Uterus (tissue), 4 donors: Measurements from ENCODE around the gene PAH. TPM values are rescaled to one million over a fixed set of nuclear protein-coding genes. Genes with fewer than 3 reads are reported as not detected.

ENCODE experiments used
- DNase-seq, 2 donors: peaks; one replicate each; pipeline ENCODE4 v3.0.0-alpha.2; 2019 to 2020
- H3K27ac ChIP-seq, 2 donors: fragments of 200-600 bp; sonication (generic); 1 replicate in 1 of 2; 2 replicates in 1 of 2; pipeline ENCODE4 v1.5.1; 2016 to 2018
- H3K27me3 ChIP-seq, 2 donors: fragments of 200-600 bp; sonication (generic); one replicate each; pipeline ENCODE4 v1.5.1; 2018 to 2019; ENCODE audit warnings: control low read depth in 1 of 2
- H3K36me3 ChIP-seq, 2 donors: fragments of 200-600 bp; sonication (generic); one replicate each; pipeline ENCODE4 v1.5.1; 2019; ENCODE audit warnings: control low read depth in 1 of 2
- H3K4me1 ChIP-seq, 2 donors: fragments of 200-600 bp; sonication (generic); one replicate each; pipeline ENCODE4 v1.5.1; 2018 to 2019; ENCODE audit warnings: control low read depth in 1 of 2
- H3K4me3 ChIP-seq, 2 donors: fragments of 200-600 bp; sonication (generic); 1 replicate in 1 of 2; 2 replicates in 1 of 2; pipeline ENCODE4 v1.5.1; 2018 to 2019; ENCODE audit warnings: mild to moderate bottlenecking in 1 of 2
- H3K9me3 ChIP-seq, 2 donors: fragments of 200-600 bp; sonication (generic); one replicate each; pipeline ENCODE4 v1.5.1; 2019; ENCODE audit warnings: control low read depth in 1 of 2
- POLR2A ChIP-seq, 2 donors: fragments of 450-650 bp; IDR thresholded peaks; one replicate each; pipeline ENCODE4 v1.6.1; 2016; ENCODE audit warnings: antibody characterized with exemption in 2 of 2, mild to moderate bottlenecking in 1 of 2, moderate library complexity in 1 of 2
- intact Hi-C: fragments of 100-400 bp; cut with DNase I; formaldehyde crosslinking; loops from one replicate; pipeline ENCODE4 v1.15.1; 2023; ENCODE audit warnings: low total_unique reads
- total RNA-seq, 4 donors: library from RNA; depleted of rRNA in 3 of 4; stranded (reverse); fragments of >200 nt in 3 of 4; gene quantifications; one replicate each; pipeline versions ENCODE4 v1.1.0 to v1.2.4, GENCODE V29; 2014 to 2023
- TF ChIP-seq, protein P1 (sequence below), 4 experiments: fragments of 200-600 bp in 2 of 4; fragments of 450-650 bp in 2 of 4; sonication (generic) in 2 of 4; IDR thresholded peaks; one replicate each; pipeline ENCODE4 v1.5.1; 2016 to 2019; ENCODE audit warnings: antibody characterized with exemption in 4 of 4, mild to moderate bottlenecking in 2 of 4, moderate library complexity in 1 of 4
- donor health status: DM: yes; HTN: yes; CAD: no.

The PAH gene
- total RNA-seq, 4 donors from 2014 or later = 0.18 TPM; not detected in 3

DNA sequence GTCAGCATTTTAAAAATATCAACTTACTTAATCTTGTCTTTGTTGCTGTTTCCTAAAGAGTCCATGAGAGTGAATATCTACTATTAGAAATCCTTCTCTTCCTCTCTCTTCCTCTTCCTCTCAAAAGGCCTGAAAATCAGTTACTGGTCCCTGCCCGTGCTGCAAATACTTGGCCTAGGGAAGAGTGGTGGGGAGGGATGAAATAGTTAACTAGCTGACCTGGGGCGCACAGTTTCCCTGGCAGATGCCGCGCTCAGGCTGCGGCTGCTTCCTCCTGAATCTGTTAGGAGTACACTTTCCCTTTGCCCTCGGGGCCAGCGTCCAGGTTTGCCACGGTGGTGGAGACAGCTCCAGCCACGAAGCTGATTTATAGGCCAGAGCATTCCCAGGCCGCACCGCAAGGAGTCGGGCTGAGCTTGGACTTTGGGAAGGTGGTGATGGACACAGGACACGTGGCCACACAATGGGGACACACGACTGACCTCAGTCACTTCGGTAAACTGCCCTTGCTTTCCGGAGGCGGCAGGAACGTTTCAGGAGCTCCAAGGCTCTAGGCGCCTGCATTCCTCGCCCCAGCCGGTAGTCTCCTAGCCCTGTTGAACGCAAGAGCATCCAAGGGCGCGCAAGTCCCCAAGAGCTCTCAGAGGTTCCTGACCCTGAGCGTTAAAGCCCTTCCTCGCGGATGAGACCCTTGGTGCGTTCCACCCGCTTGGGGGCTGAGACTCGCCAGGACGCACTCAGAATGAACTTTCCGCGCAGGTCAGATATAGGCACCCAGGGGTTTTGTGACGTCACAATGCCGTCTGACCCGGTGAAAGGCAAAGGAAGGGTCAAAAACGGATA lies 33.3 kb upstream of the PAH start:
- Histone ChIP-seq H3K4me3 (no peak overlapping the region), H3K36me3 (no peaks in the 10 kb centered on the region), H3K27me3 (peaks cover 0 to 28% of the 10 kb centered on the region in 2 donors), H3K27ac (no peak overlapping the region), H3K9me3 (no peaks in the 10 kb centered on the region), H3K4me1 (no peaks in the 10 kb centered on the region)
- intact Hi-C loops = no loop called here
- DNase-seq = no peak
- TF ChIP-seq, protein P1, sequence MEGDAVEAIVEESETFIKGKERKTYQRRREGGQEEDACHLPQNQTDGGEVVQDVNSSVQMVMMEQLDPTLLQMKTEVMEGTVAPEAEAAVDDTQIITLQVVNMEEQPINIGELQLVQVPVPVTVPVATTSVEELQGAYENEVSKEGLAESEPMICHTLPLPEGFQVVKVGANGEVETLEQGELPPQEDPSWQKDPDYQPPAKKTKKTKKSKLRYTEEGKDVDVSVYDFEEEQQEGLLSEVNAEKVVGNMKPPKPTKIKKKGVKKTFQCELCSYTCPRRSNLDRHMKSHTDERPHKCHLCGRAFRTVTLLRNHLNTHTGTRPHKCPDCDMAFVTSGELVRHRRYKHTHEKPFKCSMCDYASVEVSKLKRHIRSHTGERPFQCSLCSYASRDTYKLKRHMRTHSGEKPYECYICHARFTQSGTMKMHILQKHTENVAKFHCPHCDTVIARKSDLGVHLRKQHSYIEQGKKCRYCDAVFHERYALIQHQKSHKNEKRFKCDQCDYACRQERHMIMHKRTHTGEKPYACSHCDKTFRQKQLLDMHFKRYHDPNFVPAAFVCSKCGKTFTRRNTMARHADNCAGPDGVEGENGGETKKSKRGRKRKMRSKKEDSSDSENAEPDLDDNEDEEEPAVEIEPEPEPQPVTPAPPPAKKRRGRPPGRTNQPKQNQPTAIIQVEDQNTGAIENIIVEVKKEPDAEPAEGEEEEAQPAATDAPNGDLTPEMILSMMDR (IDR thresholded peaks at IDR 0.05) = no peak
- TF ChIP-seq POLR2A (IDR thresholded peaks at IDR 0.05) = no peak

DNA sequence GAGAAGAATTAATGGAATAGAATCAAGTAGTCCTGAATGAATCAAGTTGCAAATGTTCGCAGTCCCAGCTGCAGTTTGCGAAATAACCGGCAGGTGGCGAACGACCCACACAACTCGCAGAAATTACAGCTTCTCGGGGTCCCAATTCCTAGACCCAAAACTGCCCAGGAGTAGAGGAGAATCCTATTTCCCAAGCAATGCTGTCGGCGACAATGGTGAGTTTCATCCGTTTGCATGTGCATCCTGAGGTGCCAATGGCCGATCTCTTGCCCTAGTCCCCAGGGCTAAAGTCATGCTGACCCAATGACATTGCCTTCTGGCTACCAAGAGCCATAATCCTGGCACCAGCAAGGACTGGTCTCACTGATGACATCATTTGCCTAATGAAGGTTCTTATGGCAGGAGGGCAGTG lies 31.9 kb upstream of the PAH start:
- H3K4me3 ChIP-seq = no peak overlapping the region
- no peaks in the 10 kb centered on the region for H3K4me1 ChIP-seq
- TF ChIP-seq, protein P1 (IDR thresholded peaks at IDR 0.05) = peak; percentile 24 to 66 (median 42)
- TF ChIP-seq POLR2A (IDR thresholded peaks at IDR 0.05) = no peak
- no peaks in the 10 kb centered on the region for H3K36me3 ChIP-seq
- intact Hi-C loops = no loop called here
- no peak overlapping the region for H3K27ac ChIP-seq
- no peak for DNase-seq
- H3K27me3 ChIP-seq = peaks cover 0 to 25% of the 10 kb centered on the region in 2 donors
- no peaks in the 10 kb centered on the region for H3K9me3 ChIP-seq

DNA sequence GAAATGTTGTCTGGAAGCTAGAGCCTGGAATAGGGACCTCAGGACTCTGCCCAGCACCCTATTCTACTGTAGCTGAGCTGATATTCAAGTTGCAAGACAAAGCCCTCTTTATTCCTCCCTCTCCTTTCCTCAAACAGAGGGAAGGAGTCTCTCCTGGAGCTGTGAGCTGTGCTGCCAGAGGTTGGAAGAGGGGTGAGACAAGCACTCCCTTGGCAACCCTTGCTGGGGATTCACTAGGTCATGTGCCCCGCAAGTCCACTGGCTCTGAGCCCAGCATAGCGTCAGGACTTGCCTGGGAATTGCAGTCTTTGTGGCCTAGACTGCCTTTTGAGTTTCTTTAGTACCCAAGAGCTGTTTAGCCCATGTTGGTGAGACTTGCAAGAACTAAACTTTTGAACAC lies 29.0 kb upstream of the PAH start:
- Histone ChIP-seq H3K4me3 (no peak overlapping the region), H3K36me3 (no peaks in the 10 kb centered on the region), H3K9me3 (no peaks in the 10 kb centered on the region), H3K27ac (no peak overlapping the region), H3K27me3 (peaks cover 0 to 3% of the 10 kb centered on the region in 2 donors), H3K4me1 (no peaks in the 10 kb centered on the region)
- TF ChIP-seq, protein P1 (IDR thresholded peaks at IDR 0.05) = no peak
- no peak for TF ChIP-seq POLR2A (IDR thresholded peaks at IDR 0.05)
- intact Hi-C loops = no loop called here
- DNase-seq = no peak

DNA sequence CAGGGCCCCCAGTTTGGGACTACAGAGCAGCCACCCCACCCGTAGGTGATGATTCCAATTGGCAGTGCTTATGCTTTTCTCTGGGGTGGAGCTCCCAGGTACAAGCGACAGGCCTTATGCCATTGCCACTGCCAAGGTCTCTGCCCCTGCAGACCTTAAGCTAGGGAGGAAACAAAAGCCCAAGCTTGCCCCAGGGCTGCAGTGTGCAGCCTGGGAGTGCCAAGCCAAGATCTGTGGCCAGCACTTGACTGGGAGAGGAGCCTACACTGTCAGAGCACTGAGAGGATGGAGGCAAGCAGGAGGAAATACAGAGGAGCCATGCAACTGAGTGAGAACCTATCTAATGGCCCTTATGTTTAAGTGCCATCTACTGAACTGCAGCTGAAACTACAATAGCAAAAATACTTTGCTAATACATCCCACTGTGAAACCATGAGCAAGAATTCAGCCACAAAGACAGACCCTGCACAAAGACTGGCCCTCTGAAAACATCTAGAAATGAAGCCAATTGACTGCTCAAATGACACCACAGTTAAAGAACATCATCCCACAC lies 22.7 kb upstream of the PAH start:
- H3K27ac ChIP-seq = no peak overlapping the region
- no peak for DNase-seq
- no peak overlapping the region for H3K4me3 ChIP-seq
- no peaks in the 10 kb centered on the region for H3K4me1 ChIP-seq
- no peaks in the 10 kb centered on the region for H3K36me3 ChIP-seq
- H3K9me3 ChIP-seq = no peaks in the 10 kb centered on the region
- no peaks in the 10 kb centered on the region for H3K27me3 ChIP-seq
- no peak for TF ChIP-seq POLR2A (IDR thresholded peaks at IDR 0.05)
- TF ChIP-seq, protein P1 (IDR thresholded peaks at IDR 0.05) = no peak
- intact Hi-C loops = no loop called here

DNA sequence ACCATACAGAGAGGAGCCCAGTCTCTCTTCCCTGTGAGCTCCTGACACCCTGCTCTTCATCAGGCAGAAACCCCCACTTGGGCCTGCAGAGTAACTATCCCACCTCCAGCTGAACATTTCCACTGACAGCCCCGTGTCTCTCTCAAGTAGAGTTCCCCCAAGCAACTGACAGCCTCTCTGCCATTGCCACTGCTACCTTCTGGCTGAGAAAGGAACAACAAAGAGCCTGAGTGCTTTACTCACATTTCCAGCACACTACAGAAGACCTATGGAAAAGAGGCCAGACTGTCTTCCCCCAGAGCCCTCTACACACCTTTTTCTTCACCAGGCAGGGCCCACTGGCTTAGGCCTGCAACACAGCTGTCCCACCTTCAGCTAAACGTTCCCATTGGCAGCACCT lies 22.0 kb upstream of the PAH start:
- TF ChIP-seq, protein P1 (IDR thresholded peaks at IDR 0.05) = no peak
- TF ChIP-seq POLR2A (IDR thresholded peaks at IDR 0.05) = no peak
- DNase-seq = no peak

More for the DNA sequence above, 22.0 kb upstream of the PAH start:
- intact Hi-C loops = no loop called here
- Histone ChIP-seq H3K9me3 (no peaks in the 10 kb centered on the region), H3K36me3 (no peaks in the 10 kb centered on the region), H3K4me3 (no peak overlapping the region), H3K27ac (no peak overlapping the region), H3K27me3 (no peaks in the 10 kb centered on the region), H3K4me1 (no peaks in the 10 kb centered on the region)
